ENCODE results near the gene PGP.

Gene PGP

DNA sequence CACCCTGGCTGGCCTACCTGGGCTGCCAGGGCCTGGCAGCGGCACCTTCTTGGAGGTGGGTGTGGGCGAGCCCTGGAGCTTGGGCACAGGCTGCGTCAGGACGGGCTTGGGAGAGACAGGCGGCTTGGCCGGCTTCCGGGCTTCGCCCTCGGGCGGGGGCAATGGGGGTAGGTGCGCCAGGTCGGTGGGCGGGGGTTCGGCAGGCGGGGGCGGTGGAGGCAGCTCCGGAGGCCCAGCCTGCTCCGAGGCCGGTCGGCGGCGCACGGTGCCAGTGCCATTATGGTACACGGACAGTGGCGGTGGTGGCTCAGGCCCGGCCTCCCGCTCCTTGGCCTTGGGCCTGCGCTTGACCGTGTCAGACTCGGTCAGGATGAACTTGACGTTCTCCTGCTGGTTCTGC lies 35.1 kb downstream of the PGP start:
- DNase-seq, result no peak

DNA sequence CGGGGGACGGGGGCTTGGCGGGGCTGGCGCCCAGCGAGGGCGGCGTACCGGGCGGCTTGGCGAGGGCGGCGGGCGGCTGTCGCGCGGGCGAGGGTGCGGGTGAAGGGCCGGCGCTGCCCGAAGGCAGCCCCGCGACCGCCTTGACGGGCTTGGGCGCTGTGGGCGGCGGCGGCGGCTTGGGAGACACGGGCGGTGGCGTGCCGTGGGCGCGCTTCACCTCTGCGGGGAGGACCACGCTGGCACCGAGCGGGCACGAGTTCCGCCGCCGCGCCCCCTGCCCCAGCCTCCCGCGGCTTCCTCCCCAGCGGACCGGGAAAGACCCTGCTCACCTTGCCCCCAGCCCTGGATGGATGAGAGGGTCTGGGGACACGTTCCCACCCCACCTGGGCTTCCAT lies 35.5 kb downstream of the PGP start:
- no peak for DNase-seq

DNA sequence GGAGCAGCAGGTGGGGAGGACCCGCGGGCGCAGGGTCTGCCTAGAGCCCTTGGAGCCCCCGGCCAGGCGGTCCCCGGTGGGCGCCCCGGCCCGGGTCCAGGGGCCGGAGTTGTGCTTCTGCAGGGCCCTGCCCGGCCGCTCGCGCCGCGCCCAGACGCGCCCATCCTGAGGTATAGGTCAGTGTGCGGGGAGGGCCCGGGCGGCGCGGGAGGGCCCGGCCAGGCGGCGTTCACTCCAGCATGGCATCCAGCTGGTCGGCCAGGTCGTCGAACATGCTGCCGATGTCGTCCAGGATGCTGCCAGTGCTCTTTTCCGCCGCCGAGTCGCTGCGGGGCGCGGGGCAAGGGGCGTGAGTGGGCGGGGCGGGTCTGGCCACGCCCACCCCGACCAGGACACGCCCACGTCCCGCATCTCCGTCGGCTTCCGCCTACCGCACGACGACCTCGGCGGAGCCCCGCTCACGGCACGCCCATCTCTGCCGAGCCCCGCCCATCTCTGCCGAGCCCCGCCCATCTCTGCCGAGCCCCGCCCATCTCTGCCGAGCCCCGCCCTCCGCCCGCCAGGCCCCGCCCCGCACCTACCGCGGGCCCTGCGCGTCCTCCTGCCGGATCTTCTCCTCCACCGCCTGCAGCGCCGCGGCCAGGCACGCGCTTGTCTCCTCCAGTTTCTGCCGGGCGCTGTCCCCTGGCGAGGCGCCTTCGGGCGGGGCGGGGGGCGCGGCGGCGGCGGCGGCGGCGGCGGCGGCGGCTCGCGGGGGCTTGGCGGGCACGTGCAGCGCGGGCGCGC lies 36.1 kb downstream of the PGP start:
- peak; percentile 14 for DNase-seq

DNA sequence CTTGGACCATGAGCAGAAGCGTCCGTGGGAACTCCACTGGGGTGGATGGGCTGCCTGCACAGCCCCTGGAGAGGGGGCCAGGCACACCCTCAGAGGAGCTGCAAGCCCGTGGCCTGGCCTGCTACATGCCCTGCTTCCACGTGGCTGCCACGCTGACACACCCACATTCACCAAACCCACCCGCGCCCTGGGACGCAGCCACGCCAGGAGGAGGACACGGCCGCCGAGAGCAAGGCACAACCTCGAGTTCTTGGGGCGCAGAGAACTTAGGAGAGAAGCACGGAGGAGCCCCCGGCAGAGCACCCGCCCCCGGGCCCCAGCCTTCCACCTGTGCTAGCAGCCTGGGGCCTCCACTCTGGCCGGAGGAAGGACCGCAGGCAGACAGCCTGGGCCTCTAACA lies 37.1 kb downstream of the PGP start:
- no peak for DNase-seq

DNA sequence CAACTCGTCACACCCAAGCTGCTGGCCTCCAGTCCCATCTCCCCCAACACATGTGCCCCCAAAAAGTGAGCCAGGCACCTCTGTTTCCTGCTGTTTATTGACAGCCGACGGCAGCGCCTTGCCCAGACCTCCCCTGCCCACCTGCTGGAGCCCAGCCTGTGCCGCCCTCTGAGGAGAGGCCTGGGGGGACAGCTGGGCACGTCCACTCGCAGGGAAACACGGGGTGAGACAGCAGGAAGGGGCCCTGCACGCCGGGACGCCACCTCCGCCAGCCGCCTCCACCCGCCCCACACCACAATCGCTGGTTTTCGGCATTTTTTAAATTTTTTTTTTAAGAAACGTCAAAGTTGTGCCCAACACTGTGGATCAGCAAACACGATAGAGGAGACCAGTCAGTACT lies 37.5 kb downstream of the PGP start:
- no peak for DNase-seq

DNA sequence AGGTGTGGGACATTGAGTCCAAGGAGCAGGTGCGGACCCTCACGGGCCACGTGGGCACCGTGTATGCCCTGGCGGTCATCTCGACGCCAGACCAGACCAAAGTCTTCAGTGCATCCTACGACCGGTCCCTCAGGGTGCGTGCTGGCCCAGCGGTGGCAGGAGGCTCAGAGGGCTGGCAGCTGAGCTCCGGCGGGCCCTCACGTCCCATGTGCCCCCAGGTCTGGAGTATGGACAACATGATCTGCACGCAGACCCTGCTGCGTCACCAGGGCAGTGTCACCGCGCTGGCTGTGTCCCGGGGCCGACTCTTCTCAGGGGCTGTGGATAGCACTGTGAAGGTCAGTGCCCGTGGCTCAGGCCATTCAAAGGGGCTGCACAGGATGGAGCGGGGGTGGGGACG lies 38.6 kb downstream of the PGP start:
- no peak for DNase-seq

DNA sequence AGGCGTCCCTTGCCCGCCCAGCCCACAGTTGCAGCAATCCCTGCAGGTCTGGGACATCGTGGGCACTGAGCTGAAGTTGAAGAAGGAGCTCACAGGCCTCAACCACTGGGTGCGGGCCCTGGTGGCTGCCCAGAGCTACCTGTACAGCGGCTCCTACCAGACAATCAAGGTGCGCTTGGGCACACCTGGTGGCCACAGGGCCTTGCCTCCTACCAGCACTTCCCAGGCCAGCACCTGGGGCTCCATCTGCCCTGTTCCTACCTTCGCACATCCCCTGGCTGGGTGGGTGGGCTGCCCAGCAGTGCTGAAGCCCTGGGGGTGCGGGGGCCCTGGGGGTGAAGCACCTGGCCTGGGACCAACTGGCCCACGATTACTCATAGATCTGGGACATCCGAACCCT lies 39.2 kb downstream of the PGP start:
- DNase-seq, result no peak

DNA sequence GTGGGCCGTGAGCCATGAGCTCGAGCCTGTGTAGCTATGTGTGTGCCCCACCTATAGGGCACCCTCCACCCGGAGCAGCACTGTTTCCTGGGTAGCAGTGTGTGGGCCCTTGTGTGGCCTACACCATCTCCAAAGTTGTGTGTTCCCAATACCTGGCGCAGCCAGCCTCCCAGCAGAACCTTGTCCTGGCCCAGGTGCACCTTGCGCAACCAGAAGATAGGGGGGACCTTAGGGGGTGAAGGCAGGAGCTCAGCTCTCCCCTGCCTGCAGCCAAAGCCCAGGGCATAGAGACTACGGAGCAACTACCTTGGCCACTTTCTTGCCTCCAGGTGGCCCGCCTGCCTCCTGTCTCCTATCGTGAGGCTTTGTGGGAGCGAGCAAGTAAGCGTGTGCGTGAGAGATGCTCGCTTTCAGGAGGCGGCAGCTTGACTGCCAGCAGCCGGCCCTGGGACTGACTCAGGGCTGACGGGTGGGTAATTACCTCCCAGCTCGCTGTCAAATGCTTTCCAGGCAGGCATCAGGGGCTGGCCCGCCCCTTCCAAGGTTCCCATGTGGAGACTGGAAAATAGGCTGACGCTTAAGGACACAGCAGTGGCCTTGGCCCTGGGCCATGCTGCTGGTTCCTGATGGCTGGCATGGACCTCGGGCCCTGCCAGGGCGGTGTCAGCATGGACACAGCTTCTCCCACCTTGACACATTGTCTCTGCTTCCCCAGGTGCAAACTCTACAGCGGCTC lies 40.1 kb downstream of the PGP start:
- no peak for DNase-seq

DNA sequence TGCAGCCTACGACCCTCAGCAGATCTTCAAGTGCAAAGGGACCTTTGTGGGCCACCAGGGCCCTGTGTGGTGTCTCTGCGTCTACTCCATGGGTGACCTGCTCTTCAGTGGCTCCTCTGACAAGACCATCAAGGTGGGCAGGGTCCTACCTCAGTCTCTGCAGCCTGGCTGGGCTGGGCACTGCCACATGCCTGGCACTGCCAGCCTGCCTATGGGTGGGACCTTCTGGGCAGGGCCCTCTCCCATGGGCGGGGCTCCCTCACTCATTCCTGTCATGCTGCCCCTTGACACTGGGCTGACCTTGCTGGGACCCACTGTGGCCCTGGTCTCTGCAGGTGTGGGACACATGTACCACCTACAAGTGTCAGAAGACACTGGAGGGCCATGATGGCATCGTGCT lies 40.7 kb downstream of the PGP start:
- no peak for DNase-seq

DNA sequence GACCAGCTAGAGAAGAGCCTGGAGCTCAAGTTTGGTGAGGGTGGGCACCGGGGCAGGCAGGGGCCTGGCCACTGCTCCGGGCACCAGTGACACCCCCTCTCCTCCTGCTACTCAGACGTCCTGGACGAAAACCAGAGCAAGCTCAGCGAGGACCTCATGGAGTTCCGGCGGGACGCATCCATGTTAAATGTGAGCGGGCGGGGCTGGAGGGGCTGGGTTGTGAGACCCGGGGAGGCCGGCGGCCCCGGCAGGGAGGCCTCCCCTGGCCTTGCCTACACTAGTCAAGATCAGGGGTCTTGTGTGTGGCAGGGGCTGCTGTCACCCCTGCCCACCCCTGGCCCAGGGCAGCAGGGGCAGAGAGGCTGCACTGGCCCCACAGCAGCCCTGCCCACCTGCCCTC lies 41.3 kb downstream of the PGP start:
- DNase-seq, result no peak

DNA sequence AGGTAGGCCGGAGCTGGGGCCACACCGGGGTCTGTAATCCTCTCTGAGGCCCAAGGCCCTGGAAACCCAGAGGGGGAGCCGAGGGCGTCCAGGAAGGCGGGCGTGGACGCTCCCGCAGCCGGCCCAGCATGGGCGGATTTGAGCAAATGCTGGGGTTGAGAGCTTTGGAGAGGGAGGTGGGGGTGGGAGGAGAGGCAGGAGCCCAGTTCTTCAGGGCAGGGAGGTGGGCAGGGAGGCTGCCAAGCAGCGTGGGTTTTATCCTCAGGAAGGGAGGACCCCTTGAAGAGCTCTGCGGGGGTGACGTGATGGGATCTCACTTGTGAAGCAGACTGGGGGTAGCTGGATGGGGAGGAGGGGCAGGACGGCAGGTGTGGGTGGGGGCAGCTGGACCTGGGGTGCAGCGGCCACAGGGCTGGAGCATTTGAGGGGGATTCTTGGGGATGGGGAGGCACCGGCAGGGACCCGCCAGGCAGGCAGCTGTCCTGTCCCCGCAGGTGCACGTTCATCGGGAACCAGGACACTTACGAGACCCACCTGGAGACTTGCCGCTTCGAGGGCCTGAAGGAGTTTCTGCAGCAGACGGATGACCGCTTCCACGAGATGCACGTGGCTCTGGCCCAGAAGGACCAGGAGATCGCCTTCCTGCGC lies 41.8 kb downstream of the PGP start:
- no peak for DNase-seq

DNA sequence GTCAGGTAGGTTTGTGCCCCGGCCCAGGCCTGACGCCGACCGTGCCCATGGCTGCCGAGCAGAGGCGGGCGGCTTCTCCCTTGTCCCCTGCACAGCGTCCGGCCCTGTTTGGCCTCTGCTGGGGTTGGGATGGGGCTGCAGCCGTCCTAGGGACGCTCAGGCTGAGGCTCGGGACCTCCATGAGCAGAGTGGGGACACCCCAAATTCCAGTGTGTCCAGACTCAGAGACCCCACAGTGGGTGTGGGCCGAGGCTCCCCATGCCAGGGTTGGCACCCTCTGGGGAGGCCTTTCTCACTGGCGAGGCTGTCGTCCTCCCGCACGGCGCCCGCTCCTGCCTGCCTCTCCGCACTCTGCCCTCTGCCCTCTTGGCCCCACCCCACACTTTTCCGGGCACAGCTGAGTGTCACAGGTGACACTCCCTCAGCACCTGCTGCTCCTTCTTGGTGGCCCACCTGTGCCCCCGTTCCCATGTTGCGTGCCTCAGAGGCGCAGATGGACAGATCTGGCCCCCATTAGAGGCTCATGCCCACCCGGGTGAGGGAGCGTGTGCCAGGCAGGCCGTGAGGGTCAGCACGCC lies 43.0 kb downstream of the PGP start:
- no peak for DNase-seq

DNA sequence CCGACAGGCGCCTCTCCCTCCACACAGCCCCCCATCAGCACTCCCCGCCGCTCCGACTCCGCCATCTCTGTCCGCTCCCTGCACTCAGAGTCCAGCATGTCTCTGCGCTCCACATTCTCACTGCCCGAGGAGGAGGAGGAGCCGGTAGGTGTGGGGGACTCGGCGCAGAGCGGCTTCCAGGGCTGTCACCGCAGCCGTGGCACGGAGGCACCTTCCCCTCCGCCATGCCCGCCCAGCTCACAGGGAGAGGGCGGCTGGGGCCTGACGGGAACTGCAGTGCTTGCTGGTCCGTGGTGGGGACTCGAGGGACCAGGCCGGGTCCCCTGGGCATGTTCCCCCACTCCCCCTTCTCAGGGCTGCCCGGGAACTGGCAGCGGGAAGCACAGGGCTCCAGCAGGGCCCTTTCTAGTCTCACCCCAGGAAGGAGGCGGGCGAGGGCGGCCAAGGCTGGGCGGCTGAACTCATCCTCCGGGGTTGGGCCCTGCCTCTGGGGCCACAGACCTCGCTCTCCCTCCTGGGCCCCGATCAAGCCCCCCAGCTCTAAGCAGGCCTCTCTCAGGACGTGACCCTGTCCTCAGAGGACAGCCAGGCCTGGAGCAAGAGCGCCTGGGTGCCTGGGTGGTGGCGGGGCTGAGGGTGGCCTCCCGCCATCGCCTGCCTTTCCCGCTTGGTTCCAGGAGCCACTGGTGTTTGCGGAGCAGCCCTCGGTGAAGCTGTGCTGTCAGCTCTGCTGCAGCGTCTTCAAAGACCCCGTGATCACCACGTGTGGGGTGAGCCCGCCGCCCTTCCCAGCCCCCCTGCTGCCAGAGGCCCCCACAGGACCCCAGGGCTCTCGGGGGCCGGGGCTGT lies 43.8 kb downstream of the PGP start:
- DNase-seq, result no peak

DNA sequence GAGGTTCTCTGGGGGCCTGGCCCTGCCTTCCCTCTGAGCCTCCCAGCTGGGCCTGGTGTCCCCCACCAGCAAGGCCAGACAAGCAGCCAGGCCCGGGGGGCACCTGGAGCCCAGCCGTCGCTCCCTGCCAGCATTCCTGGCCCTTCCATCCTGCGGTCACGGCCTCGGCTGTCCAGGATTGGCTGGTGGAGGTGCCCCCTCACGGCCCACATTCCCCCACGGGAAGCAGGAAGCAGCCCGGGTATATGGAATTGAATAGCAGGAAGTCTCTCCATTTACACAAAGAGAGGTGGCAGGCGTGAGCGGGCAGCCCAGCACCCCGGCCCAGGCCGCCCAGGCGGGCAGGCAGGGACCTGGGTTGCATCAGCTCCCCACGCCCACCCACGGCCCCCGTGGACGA lies 44.6 kb downstream of the PGP start:
- DNase-seq, result no peak

DNA sequence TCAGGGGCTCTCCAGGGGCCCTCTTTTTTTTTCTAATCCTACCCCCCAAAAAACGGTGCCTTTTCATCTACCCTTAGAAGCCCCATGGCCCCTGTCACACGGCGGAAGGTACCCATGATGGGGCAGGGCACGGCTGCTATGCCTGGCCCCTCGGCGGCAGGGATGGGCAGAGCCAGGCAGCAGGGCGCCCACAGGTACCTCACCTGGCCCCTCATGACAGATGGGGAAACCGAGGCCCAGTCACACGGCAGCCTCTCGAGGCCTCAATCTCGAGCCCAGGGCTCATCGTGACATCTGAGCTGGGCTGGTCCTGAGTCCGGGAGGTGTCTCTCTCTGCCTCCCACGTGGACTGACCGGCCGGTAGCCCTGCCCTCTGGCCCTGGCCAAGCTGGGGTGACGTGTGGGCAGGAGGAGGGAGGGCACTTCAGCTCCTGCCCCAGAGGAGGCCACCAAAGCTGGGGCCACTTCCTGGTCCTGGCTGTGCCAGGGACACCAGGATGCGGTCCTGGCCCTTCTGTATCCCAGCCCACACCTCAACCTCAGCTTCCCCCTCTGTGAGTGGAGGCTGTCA lies 47.5 kb downstream of the PGP start:
- no peak for DNase-seq

DNA sequence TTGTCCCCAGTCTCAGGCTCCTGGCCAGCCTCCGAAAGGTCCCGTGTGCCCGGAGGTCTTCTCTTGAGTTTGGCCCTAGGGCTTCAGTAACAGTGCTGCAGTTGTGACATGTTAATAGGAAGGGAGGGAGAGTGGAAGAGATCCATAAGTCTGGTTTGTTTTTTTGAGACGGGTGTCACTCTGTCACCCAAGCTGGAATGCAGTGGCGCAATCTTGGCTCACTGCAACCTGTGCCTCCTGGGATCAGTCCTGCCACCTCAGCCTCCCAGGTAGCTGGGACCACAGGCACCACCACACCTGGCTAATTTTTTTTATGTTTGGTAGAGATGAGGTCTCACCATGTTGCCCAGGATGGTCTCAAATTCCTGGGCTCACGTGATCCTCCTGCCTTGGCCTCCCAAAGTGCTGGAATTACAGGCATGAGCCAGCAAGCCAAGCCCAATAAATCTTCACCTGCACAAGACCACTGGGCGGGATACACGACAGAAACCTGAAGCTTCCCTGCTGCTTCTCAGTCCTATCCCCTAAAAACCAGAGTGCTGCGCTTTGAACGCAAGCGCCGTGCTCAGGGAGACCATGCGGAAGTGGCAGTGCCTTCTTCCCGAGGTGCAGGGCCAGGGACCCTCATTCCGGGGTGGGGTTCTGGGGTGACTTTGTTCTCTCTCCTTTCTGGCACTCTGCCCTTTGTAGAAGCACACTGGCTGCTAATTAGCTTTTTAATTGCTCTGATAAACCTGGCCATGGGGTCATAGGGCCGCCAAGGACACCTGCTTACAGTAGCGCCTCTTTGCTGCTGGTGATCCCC lies 48.2 kb downstream of the PGP start:
- DNase-seq, result no peak

DNA sequence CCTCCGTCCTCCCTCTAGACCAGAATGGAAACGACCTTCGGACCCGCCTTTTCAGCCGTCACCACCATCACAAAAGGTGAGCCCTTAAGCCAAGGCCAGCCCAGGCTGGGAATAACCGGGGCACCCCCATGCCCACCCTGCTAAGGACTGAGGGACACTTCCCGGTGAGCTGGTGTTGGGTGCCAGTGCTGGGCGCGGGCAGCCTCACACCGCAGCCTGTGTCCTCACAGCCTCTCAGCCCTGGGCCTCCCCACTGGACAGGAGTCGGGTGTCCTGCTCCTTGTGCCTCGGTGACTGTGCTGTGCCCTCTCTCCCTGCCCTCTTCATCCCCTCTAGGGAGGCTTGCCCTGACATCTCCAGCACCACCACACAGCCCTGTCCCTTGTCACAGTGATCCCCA lies 48.8 kb downstream of the PGP start:
- DNase-seq, result no peak

DNA sequence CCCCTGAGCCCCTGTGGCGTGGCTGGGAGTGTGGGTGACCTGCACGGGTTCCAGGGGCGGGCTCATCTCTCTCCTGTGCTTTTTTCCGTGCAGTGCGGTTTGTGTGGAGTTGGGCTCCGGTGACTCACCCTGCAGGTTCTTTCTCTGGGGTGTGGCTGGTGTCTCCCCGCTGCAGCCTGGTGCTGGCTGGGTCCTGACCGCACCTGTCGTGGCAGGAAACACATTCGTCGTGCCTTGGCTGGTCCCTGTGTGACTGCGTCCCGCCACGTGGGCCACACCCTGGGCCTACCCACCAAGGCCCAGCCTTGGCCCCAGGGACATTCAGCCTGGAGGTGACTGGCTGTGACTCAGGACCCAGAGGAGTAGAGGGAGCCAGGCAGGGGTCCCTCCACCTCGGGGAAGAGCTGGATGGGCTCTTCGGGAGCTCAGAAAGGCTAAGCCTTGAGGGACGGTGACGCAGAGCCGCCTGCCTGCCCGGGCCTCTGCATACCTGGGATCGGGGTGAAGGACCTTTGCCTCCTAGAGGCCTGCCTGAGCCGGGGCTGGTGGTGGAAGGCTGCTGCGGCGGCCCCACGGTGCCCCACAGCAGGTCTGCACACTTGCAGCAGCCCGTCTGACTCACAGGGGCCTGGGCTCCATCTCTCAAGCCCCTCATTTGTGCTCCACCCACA lies 51.3 kb downstream of the PGP start:
- no peak for DNase-seq

DNA sequence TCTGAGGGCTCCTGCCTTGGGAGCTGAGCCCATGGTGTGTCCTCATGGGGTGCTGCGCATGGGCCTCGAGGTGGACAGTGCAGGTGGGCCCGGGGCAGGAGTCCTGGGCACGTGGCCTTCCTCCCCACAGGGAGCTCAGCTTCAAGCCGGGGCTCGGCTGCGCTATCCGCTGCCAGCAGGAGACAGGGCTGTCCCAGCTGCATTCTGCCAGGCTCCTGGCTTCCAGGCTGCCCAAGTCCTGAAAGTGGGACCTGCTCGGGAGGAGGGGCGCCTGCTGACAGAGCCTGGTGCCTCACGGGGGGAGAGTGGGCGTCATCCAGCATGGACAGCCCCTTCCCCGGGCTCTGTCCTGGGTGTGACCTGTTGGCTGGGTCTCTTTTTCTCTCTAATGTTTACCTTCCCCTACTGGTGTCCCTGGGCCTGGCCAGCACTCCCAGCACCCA lies 51.9 kb downstream of the PGP start:
- DNase-seq, result no peak

DNA sequence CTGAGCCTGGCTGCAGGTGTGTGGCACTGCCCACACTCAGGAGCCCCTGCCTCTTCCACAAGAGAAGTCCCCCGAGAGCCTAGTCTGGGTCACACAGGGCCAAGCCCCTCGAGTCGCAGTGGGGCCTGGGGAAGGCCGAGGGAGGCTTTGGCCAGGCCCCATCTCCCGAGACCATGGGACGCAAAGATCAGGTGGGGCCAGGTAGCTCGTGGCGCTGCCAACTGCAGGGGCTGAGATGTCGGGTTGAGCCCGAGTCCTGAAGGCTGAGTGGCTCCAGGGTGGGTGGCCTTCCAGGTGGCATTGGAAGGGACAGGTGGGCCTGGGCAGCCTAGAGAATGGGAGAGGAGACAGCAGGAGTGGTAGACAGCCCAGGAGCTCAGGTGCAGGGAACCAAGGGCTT lies 52.7 kb downstream of the PGP start:
- no peak for DNase-seq

Data from DMS53 (cell line).